Heart left ventricle (tissue), 13 donors: ENCODE data around the gene RPAP2.
A peak's percentile ranks its signal among the peaks of the same experiment; 100 is the strongest.

Experiments used
- CTCF ChIP-seq, 12 donors: fragments of 200-600 bp; sonication (generic) in 4 of 12; IDR thresholded peaks; one replicate each; pipeline versions ENCODE4 v1.5.0 to v1.8.0; 2018 to 2022; ENCODE audit warnings: antibody characterized with exemption in 12 of 12, mild to moderate bottlenecking in 5 of 12
- POLR2A ChIP-seq, 2 donors: fragments of 450-650 bp; IDR thresholded peaks; one replicate each; pipeline ENCODE4 v1.6.1; 2017; ENCODE audit warnings: antibody characterized with exemption in 2 of 2, mild to moderate bottlenecking in 2 of 2, moderate library complexity in 2 of 2
- donor health status: ischemic (EF 13 %, LVEDD 7.1; RV severe dilation, severe dysfunction).
- donor health status: DM: no; HTN: yes; CAD: no.
- donor health status: DM: no; HTN: no; CAD: no.
- donor health status: ischemic (EF 25% LVEDD 6.9; RV normal size, moderate dysfunction).
- donor health status: ischemic (EF 25% LVEDD 5.7; RV mildly dilated, moderate dysfunction).
- donor health status: ischemic (EF 35%, LVEDD 5.7; RV mildly dilated, moderate dysfunction).
- donor health status: nonischemic (EF 11% LVEDD 7.7; RV severe dilation, severe dysfunction).
- donor health status: DM: yes; HTN: yes; CAD: no.
- donor health status: PGD.
- donor health status: ischemic (EF 29% LVEDD 5.4; RV normal size, mild dysfunction).
- donor health status: nonischemic (EF 23%, LVEDD 6.1; RV moderate dilation, normal function).

- TF ChIP-seq CTCF (IDR thresholded peaks at IDR 0.05) (peak; percentile 40 to 70 (median 57)), POLR2A (IDR thresholded peaks at IDR 0.05) (no peak)
Measured at GRCh38 chr1:92291372-92291999, 7.4 kb upstream of the RPAP2 start.
